GM23338 (cell line): ENCODE data around the gene CASTOR1.

Source experiments
- CTCF ChIP-seq, 2 experiments: fragments of 200-600 bp in 1 of 2; sonication (generic) in 1 of 2; conservative IDR thresholded peaks; 2 replicates each; pipeline versions ENCODE4 v1.5.1 to v1.6.1; 2016 to 2017; ENCODE audit warnings: antibody characterized with exemption in 2 of 2, low read depth in 2 of 2, mild to moderate bottlenecking in 2 of 2, moderate library complexity in 1 of 2
- REST ChIP-seq: IDR thresholded peaks from one replicate; pipeline ENCODE4 v1.6.1; 2018; ENCODE audit warnings: antibody characterized with exemption; ENCODE audit not compliant: unreplicated experiment

GRCh38 chr22:30321461-30321860 is 32.2 kb upstream of the CASTOR1 start:
- TF ChIP-seq REST (no peak), CTCF (conservative IDR thresholded peaks at IDR 0.05; ENCODE audit: low read depth in 2 of 2) (no peak)
